ENCODE measurements around the gene SMPX. TPM values are rescaled to one million over a fixed set of nuclear protein-coding genes. Genes with fewer than 3 reads are reported as not detected.

Gene SMPX
- total RNA-seq, 1 donor from 2014 or later, result 223 TPM

DNA sequence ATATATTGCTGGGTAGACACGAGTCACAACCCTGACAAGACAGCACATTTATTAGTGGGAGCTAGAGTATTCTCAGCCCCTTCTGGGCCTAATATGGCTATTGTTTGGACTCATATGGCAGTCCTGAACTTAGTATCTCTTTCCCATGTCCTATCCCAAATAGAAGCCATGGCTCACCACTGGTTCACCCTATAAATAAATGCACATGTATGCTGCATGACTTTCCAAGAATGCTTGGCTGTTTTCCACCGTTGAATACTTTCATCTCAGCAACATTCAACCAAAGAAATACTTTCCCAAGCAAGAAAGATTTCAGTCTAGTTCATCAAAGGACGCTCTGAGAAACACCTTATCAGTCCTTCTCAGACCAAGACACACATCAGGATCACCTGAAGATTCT lies 36.7 kb downstream of the SMPX start:
- Histone ChIP-seq H3K27me3 (ENCODE audit: control insufficient read depth in 3 of 3, insufficient read depth in 3 of 3, low read length in 3 of 3) (peaks cover 0 to 4% (median 0%) of the 10 kb centered on the region in 3 donors), H3K9ac (ENCODE audit: low read depth in 1 of 3, low read length in 3 of 3) (no peak overlapping the region), H3K9me3 (ENCODE audit: control insufficient read depth in 3 of 3, low read length in 3 of 3) (no peaks in the 10 kb centered on the region), H3K4me1 (ENCODE audit: control insufficient read depth in 3 of 3, insufficient read depth in 3 of 3, low read length in 3 of 3) (peaks cover 8 to 27% (median 24%) of the 10 kb centered on the region in 3 donors), H3K4me3 (ENCODE audit: low read length in 3 of 3) (no peak overlapping the region), H3K36me3 (ENCODE audit: control insufficient read depth in 3 of 3, insufficient read depth in 3 of 3, low read length in 3 of 3) (peaks cover 0 to 4% (median 0%) of the 10 kb centered on the region in 3 donors), H3K27ac (ENCODE audit: low read depth, low read length) (peak overlapping the region; percentile 45)

DNA sequence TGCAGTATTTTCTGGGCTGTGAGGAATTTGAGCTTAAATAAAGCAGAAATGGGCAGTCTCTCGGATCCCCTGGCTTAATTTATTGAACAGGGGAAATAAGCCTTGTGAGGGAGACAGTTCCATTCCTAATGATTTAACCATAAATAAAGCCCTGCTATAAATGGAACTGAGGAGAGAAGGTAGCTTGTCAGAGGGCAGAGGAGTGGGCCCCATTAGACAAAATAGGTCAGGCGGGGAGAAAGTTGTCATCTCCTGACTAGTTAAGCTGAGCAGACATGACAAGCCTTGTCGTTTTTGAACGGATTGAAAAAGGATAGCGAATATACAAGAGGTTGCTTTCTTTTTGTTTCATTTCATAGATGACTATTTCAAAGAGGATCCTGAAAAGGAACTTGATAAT lies 39.3 kb downstream of the SMPX start:
- Histone ChIP-seq H3K27ac (ENCODE audit: low read depth, low read length) (no peak overlapping the region), H3K9ac (ENCODE audit: low read depth in 1 of 3, low read length in 3 of 3) (no peak overlapping the region), H3K9me3 (ENCODE audit: control insufficient read depth in 3 of 3, low read length in 3 of 3) (no peaks in the 10 kb centered on the region), H3K4me1 (ENCODE audit: control insufficient read depth in 3 of 3, insufficient read depth in 3 of 3, low read length in 3 of 3) (peaks cover under 1 to 21% (median 13%) of the 10 kb centered on the region in 3 donors), H3K4me3 (ENCODE audit: low read length in 3 of 3) (no peak overlapping the region), H3K36me3 (ENCODE audit: control insufficient read depth in 3 of 3, insufficient read depth in 3 of 3, low read length in 3 of 3) (peaks cover 0 to 4% (median 0%) of the 10 kb centered on the region in 3 donors), H3K27me3 (ENCODE audit: control insufficient read depth in 3 of 3, insufficient read depth in 3 of 3, low read length in 3 of 3) (peaks cover 0 to 2% (median 0%) of the 10 kb centered on the region in 3 donors)

DNA sequence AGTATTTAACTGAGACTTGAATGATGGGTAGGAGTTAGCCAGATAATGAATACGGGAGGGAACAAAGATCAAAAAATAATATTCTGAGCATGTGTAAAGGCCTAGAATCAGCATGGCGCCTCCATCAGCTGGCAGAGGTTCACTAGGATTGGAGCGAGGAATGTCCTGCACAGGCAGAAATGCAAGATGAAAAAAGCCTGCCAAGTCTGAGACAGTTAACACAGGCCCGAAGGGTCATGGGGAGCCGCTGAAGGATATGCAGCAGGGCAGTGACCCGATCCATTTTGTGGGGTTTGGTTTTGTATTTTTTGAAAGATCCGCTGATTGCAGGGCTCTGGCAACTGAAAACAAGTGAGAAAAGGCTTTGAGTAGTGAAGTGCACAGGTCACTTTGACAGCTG lies 40.1 kb downstream of the SMPX start:
- H3K9ac ChIP-seq (ENCODE audit: low read depth in 1 of 3, low read length in 3 of 3), result no peak overlapping the region
- H3K4me3 ChIP-seq (ENCODE audit: low read length in 3 of 3), result no peak overlapping the region
- no peak overlapping the region for H3K27ac ChIP-seq (ENCODE audit: low read depth, low read length)
- H3K27me3 ChIP-seq (ENCODE audit: control insufficient read depth in 3 of 3, insufficient read depth in 3 of 3, low read length in 3 of 3), result peaks cover 0 to 2% (median 0%) of the 10 kb centered on the region in 3 donors
- H3K4me1 ChIP-seq (ENCODE audit: control insufficient read depth in 3 of 3, insufficient read depth in 3 of 3, low read length in 3 of 3), result peaks cover 2 to 21% (median 11%) of the 10 kb centered on the region in 3 donors
- peaks cover 0 to 4% (median 0%) of the 10 kb centered on the region in 3 donors for H3K36me3 ChIP-seq (ENCODE audit: control insufficient read depth in 3 of 3, insufficient read depth in 3 of 3, low read length in 3 of 3)
- H3K9me3 ChIP-seq (ENCODE audit: control insufficient read depth in 3 of 3, low read length in 3 of 3), result no peaks in the 10 kb centered on the region

DNA sequence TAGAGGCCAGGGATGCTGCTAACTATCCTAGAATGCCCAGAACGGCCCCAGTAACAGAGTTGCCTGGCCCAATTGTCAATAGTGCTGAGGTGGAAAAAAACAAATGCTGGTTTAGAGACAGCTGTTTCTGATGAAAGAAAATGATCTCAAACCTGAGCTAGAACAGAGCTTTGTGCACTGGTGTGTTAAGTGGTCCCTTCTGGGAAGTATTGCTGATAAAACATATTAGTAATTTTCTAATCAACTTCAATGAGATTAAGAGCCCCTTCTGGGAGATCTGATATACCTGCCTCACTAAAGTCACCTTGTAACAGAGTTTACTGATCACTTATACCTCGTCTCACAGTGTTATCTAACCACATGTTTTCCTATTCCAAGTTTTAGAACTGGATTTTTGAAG lies 42.1 kb downstream of the SMPX start:
- Histone ChIP-seq H3K36me3 (ENCODE audit: control insufficient read depth in 3 of 3, insufficient read depth in 3 of 3, low read length in 3 of 3) (peaks cover 0 to 4% (median 0%) of the 10 kb centered on the region in 3 donors), H3K27me3 (ENCODE audit: control insufficient read depth in 3 of 3, insufficient read depth in 3 of 3, low read length in 3 of 3) (peaks cover 0 to 2% (median 0%) of the 10 kb centered on the region in 3 donors), H3K27ac (ENCODE audit: low read depth, low read length) (no peak overlapping the region), H3K4me1 (ENCODE audit: control insufficient read depth in 3 of 3, insufficient read depth in 3 of 3, low read length in 3 of 3) (peaks cover 4 to 25% (median 14%) of the 10 kb centered on the region in 3 donors), H3K9me3 (ENCODE audit: control insufficient read depth in 3 of 3, low read length in 3 of 3) (no peaks in the 10 kb centered on the region), H3K9ac (ENCODE audit: low read depth in 1 of 3, low read length in 3 of 3) (no peak overlapping the region), H3K4me3 (ENCODE audit: low read length in 3 of 3) (no peak overlapping the region)

DNA sequence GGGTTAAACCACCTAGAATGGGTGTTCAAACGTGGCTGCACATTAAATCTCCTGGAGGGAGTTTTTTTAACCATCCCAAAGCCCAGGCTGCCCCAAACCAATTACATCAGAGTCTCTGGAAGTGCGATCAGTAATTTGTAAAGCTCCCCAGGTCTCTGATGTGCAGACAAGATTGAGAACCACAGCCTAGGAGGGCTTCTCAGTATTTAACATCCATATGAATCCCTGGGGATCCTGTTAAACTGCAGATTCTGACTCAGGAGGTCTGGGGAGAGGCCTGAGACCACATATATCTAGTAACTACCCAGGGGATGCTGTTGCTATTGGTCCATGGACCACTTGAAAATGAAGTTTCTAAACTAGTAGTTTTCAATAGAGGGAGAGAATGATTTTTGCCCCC lies 42.6 kb downstream of the SMPX start:
- no peak overlapping the region for H3K4me3 ChIP-seq (ENCODE audit: low read length in 3 of 3)
- peaks cover 0 to 4% (median 0%) of the 10 kb centered on the region in 3 donors for H3K36me3 ChIP-seq (ENCODE audit: control insufficient read depth in 3 of 3, insufficient read depth in 3 of 3, low read length in 3 of 3)
- no peak overlapping the region for H3K27ac ChIP-seq (ENCODE audit: low read depth, low read length)

DNA sequence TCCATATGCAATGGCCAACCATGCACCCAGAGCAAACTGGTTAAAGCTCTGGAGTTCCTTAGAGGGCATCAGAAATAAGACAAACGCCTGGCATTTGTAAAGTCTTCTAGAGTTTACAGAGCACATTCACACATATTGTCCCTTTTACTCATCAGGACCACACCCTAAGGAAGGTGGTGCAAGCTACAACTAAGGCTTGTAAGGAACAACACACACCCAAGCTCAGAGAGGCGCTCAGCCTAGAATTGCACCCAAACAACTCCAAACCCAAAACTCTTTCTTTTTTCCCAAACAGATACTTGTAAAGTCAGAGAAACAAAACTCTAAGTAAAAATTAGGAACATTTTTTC lies 46.1 kb downstream of the SMPX start:
- H3K27ac ChIP-seq (ENCODE audit: low read depth, low read length), result peak overlapping the region; percentile 55
- H3K4me3 ChIP-seq (ENCODE audit: low read length in 3 of 3), result no peak overlapping the region
- H3K9me3 ChIP-seq (ENCODE audit: control insufficient read depth in 3 of 3, low read length in 3 of 3), result no peaks in the 10 kb centered on the region
- H3K36me3 ChIP-seq (ENCODE audit: control insufficient read depth in 3 of 3, insufficient read depth in 3 of 3, low read length in 3 of 3), result no peaks in the 10 kb centered on the region
- H3K4me1 ChIP-seq (ENCODE audit: control insufficient read depth in 3 of 3, insufficient read depth in 3 of 3, low read length in 3 of 3), result peaks cover 4 to 22% (median 17%) of the 10 kb centered on the region in 3 donors
- no peaks in the 10 kb centered on the region for H3K27me3 ChIP-seq (ENCODE audit: control insufficient read depth in 3 of 3, insufficient read depth in 3 of 3, low read length in 3 of 3)
- H3K9ac ChIP-seq (ENCODE audit: low read depth in 1 of 3, low read length in 3 of 3), result peak overlapping the region in 1 of 3 donors; percentile 10

More for the DNA sequence above, 42.6 kb downstream of the SMPX start:
- peaks cover 0 to 2% (median 0%) of the 10 kb centered on the region in 3 donors for H3K27me3 ChIP-seq (ENCODE audit: control insufficient read depth in 3 of 3, insufficient read depth in 3 of 3, low read length in 3 of 3)
- no peaks in the 10 kb centered on the region for H3K9me3 ChIP-seq (ENCODE audit: control insufficient read depth in 3 of 3, low read length in 3 of 3)
- peaks cover 4 to 24% (median 17%) of the 10 kb centered on the region in 3 donors for H3K4me1 ChIP-seq (ENCODE audit: control insufficient read depth in 3 of 3, insufficient read depth in 3 of 3, low read length in 3 of 3)
- no peak overlapping the region for H3K9ac ChIP-seq (ENCODE audit: low read depth in 1 of 3, low read length in 3 of 3)

DNA sequence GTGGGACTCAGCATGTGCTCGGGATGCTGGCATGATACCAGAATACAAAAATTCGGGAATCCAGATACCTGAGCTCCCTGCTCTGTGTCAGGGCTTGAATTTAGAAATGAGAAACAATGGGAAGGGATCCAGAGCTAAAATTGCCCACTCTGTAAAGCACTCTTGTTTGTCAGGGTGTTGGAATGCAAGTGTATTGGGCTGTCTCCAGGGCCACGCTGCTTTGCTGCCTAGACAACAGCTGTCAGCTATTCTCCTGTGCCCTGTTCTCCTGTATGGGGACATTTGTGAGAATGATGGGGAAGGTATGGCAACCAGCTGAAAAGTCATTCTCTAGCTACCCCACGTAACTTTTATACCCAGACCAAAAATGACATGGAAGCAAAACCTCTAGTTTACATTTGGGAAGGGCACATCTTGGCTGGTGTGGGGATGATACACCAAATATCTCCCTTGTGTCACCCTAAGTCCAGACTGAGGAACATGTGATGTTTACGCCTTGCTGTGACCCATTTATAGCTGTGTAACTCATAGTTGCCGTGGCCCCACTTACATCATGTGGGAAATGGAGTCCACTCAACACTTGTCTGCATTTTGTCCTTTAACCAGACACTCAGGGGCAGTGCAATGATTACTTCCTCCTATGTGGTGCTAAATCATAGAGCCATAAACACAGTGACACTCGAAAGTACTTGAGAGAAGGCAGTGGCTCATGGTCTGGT lies 46.6 kb downstream of the SMPX start:
- peaks cover 4 to 20% (median 17%) of the 10 kb centered on the region in 3 donors for H3K4me1 ChIP-seq (ENCODE audit: control insufficient read depth in 3 of 3, insufficient read depth in 3 of 3, low read length in 3 of 3)
- no peaks in the 10 kb centered on the region for H3K27me3 ChIP-seq (ENCODE audit: control insufficient read depth in 3 of 3, insufficient read depth in 3 of 3, low read length in 3 of 3)
- peak overlapping the region in 1 of 3 donors; percentile 50 for H3K9ac ChIP-seq (ENCODE audit: low read depth in 1 of 3, low read length in 3 of 3)
- no peak overlapping the region for H3K4me3 ChIP-seq (ENCODE audit: low read length in 3 of 3)
- H3K27ac ChIP-seq (ENCODE audit: low read depth, low read length), result peak overlapping the region; percentile 55
- H3K9me3 ChIP-seq (ENCODE audit: control insufficient read depth in 3 of 3, low read length in 3 of 3), result no peaks in the 10 kb centered on the region
- H3K36me3 ChIP-seq (ENCODE audit: control insufficient read depth in 3 of 3, insufficient read depth in 3 of 3, low read length in 3 of 3), result no peaks in the 10 kb centered on the region

DNA sequence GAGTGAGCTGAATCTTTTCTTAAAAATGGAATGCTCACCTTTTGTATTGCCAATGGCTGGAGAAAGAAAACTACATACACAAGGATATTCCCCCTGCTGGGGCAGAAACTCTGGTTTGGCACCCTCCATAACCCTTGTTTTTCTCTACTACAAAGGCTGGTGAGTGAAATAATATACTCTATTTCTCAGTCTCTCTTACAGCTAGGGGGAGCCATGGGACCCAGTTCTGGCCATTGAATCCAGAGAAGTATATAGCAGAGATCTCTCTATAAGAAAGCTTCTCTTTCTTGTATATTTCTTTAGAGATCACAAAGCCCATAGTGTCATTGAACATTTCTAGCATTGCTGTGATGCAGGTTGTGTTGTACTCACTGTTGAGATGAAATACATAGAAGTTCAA lies 49.8 kb downstream of the SMPX start:
- Histone ChIP-seq H3K36me3 (ENCODE audit: control insufficient read depth in 3 of 3, insufficient read depth in 3 of 3, low read length in 3 of 3) (no peaks in the 10 kb centered on the region), H3K9ac (ENCODE audit: low read depth in 1 of 3, low read length in 3 of 3) (no peak overlapping the region), H3K9me3 (ENCODE audit: control insufficient read depth in 3 of 3, low read length in 3 of 3) (no peaks in the 10 kb centered on the region), H3K27ac (ENCODE audit: low read depth, low read length) (no peak overlapping the region), H3K4me1 (ENCODE audit: control insufficient read depth in 3 of 3, insufficient read depth in 3 of 3, low read length in 3 of 3) (peaks cover 4 to 21% (median 13%) of the 10 kb centered on the region in 3 donors), H3K27me3 (ENCODE audit: control insufficient read depth in 3 of 3, insufficient read depth in 3 of 3, low read length in 3 of 3) (no peaks in the 10 kb centered on the region), H3K4me3 (ENCODE audit: low read length in 3 of 3) (no peak overlapping the region)

DNA sequence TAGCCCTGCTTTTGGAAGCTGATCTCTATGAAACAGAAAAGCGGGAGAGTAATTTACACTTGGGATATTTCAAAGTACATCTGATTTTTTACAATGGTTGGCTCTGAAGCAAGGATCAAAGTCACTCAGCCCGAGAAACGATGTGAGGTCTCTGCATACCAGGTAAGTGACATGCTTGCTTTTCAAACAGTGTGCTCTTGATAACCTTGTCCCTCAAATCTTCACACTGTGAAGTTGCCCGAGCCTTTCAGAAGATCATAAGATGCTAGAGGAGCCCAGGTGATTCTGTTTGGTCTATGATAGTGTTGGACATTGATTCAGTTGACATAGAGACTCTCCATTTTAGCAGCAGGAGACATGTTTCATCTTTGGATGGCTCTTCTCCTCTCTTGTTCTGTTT lies 52.7 kb downstream of the SMPX start:
- no peak overlapping the region for H3K27ac ChIP-seq (ENCODE audit: low read depth, low read length)
- H3K4me1 ChIP-seq (ENCODE audit: control insufficient read depth in 3 of 3, insufficient read depth in 3 of 3, low read length in 3 of 3), result peaks cover 0 to 22% (median 11%) of the 10 kb centered on the region in 3 donors
- no peaks in the 10 kb centered on the region for H3K27me3 ChIP-seq (ENCODE audit: control insufficient read depth in 3 of 3, insufficient read depth in 3 of 3, low read length in 3 of 3)
- H3K9ac ChIP-seq (ENCODE audit: low read depth in 1 of 3, low read length in 3 of 3), result no peak overlapping the region
- no peaks in the 10 kb centered on the region for H3K9me3 ChIP-seq (ENCODE audit: control insufficient read depth in 3 of 3, low read length in 3 of 3)
- no peak overlapping the region for H3K4me3 ChIP-seq (ENCODE audit: low read length in 3 of 3)
- no peaks in the 10 kb centered on the region for H3K36me3 ChIP-seq (ENCODE audit: control insufficient read depth in 3 of 3, insufficient read depth in 3 of 3, low read length in 3 of 3)

DNA sequence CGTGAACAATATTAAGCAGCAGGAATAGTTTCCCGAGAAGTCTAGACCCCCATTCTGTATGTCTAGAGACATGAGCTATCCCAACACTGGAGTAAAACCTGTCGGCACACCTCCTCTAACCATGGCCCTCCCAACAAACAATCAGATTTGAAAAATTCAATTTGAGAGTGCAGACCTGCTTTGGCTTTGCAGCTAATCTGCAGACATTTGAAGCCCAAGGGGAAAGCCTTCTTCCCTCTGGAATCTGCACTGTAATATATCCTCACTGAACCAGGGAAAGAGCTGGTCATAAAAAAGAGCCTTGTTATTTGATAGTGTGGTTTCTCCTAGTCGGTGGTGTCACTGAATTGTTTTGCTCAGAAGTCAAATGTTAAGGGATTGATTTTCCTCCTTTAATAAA lies 55.2 kb downstream of the SMPX start:
- Histone ChIP-seq H3K9me3 (ENCODE audit: control insufficient read depth in 3 of 3, low read length in 3 of 3) (no peaks in the 10 kb centered on the region), H3K4me1 (ENCODE audit: control insufficient read depth in 3 of 3, insufficient read depth in 3 of 3, low read length in 3 of 3) (peaks cover 2 to 22% (median 11%) of the 10 kb centered on the region in 3 donors), H3K4me3 (ENCODE audit: low read length in 3 of 3) (no peak overlapping the region), H3K36me3 (ENCODE audit: control insufficient read depth in 3 of 3, insufficient read depth in 3 of 3, low read length in 3 of 3) (no peaks in the 10 kb centered on the region), H3K27ac (ENCODE audit: low read depth, low read length) (peak overlapping the region; percentile 28), H3K27me3 (ENCODE audit: control insufficient read depth in 3 of 3, insufficient read depth in 3 of 3, low read length in 3 of 3) (no peaks in the 10 kb centered on the region), H3K9ac (ENCODE audit: low read depth in 1 of 3, low read length in 3 of 3) (no peak overlapping the region)

Data from skeletal muscle tissue (tissue), 4 donors.